Mesenchymal stem cell (in vitro differentiated cells and primary cell): ENCODE data around the gene BUD23.
A peak's percentile ranks its signal among the peaks of the same experiment; 100 is the strongest.

Source experiments
- DNase-seq: peaks from one replicate; pipeline ENCODE4 v3.0.0-alpha.2; 2013
- H2AFZ ChIP-seq: one replicate; pipeline ENCODE4 v1.6.1; 2013; ENCODE audit warnings: low read depth, mild to moderate bottlenecking, control low read depth, inconsistent platforms, low read length, moderate library complexity
- H2AK5ac ChIP-seq: 2 replicates; pipeline ENCODE4 v1.6.1; 2013; ENCODE audit warnings: low read length, moderate library complexity, mild to moderate bottlenecking, inconsistent platforms; ENCODE audit not compliant: severe bottlenecking
- H2BK120ac ChIP-seq: one replicate; pipeline ENCODE4 v1.6.1; 2013; ENCODE audit warnings: low read depth, mild to moderate bottlenecking, inconsistent platforms, low read length, moderate library complexity
- H2BK12ac ChIP-seq, 2 experiments: one replicate each; pipeline ENCODE4 v1.6.1; 2013; ENCODE audit warnings: inconsistent platforms in 2 of 2, low read length in 2 of 2, mild to moderate bottlenecking in 2 of 2, moderate library complexity in 2 of 2, control low read depth in 1 of 2
- H2BK15ac ChIP-seq: one replicate; pipeline ENCODE4 v1.6.1; 2013; ENCODE audit warnings: mild to moderate bottlenecking, low read depth, inconsistent platforms; ENCODE audit not compliant: poor library complexity, severe bottlenecking
- H2BK5ac ChIP-seq: 2 replicates; pipeline ENCODE4 v1.6.1; 2013; ENCODE audit warnings: low read depth, mild to moderate bottlenecking, low read length, control low read depth, inconsistent platforms; ENCODE audit not compliant: poor library complexity, severe bottlenecking
- H3K14ac ChIP-seq, 2 experiments: one replicate each; pipeline ENCODE4 v1.6.1; 2013; ENCODE audit warnings: inconsistent platforms in 2 of 2, low read length in 2 of 2, control low read depth in 1 of 2, mild to moderate bottlenecking in 1 of 2, moderate library complexity in 1 of 2
- H3K18ac ChIP-seq, 2 experiments: one replicate each; pipeline ENCODE4 v1.6.1; 2013; ENCODE audit warnings: inconsistent platforms in 2 of 2, low read length in 2 of 2, control low read depth in 1 of 2, low read depth in 1 of 2, mild to moderate bottlenecking in 1 of 2
- H3K23ac ChIP-seq, 2 experiments: one replicate each; pipeline ENCODE4 v1.6.1; 2013; ENCODE audit warnings: inconsistent platforms in 2 of 2, low read length in 2 of 2, mild to moderate bottlenecking in 2 of 2, moderate library complexity in 2 of 2, control low read depth in 1 of 2
- H3K27ac ChIP-seq: 2 replicates; pipeline ENCODE4 v1.5.1; 2013; ENCODE audit warnings: mild to moderate bottlenecking, moderate library complexity, low read length, control low read depth, inconsistent platforms; ENCODE audit not compliant: poor library complexity, severe bottlenecking
- H3K27me3 ChIP-seq, 2 experiments: 2 replicates each; pipeline versions ENCODE4 v1.6.1 to v1.7.0; 2013; ENCODE audit warnings: low read length in 2 of 2, mild to moderate bottlenecking in 2 of 2, moderate library complexity in 2 of 2, control low read depth in 1 of 2, inconsistent platforms in 1 of 2; ENCODE audit not compliant: control insufficient read depth in 1 of 2, insufficient read depth in 1 of 2
- H3K36me3 ChIP-seq, 2 experiments: 2 replicates each; pipeline versions ENCODE4 v1.6.1 to v1.7.0; 2013; ENCODE audit warnings: low read length in 2 of 2, control low read depth in 1 of 2, inconsistent platforms in 1 of 2, low read depth in 1 of 2, mild to moderate bottlenecking in 1 of 2; ENCODE audit not compliant: insufficient read depth in 2 of 2, control insufficient read depth in 1 of 2
- H3K4ac ChIP-seq, 2 experiments: one replicate each; pipeline ENCODE4 v1.6.1; 2013; ENCODE audit warnings: inconsistent platforms in 2 of 2, low read length in 2 of 2, mild to moderate bottlenecking in 2 of 2, moderate library complexity in 2 of 2, control low read depth in 1 of 2, low read depth in 1 of 2
- H3K4me1 ChIP-seq: 2 replicates; pipeline ENCODE4 v1.6.1; 2013; ENCODE audit warnings: low read depth, low read length, control low read depth; ENCODE audit not compliant: control insufficient read depth, insufficient read depth
- H3K4me2 ChIP-seq: 2 replicates; pipeline ENCODE4 v1.6.1; 2013; ENCODE audit warnings: low read length, mild to moderate bottlenecking, inconsistent platforms; ENCODE audit not compliant: poor library complexity, severe bottlenecking
- H3K4me3 ChIP-seq, 2 experiments: 2 replicates each; pipeline versions ENCODE4 v1.5.1 to v1.7.0; 2013; ENCODE audit warnings: low read length in 2 of 2, mild to moderate bottlenecking in 2 of 2, control low read depth in 1 of 2, low read depth in 1 of 2; ENCODE audit not compliant: insufficient read depth in 1 of 2
- H3K79me1 ChIP-seq: replicated peaks from 2 replicates; pipeline ENCODE4 v1.6.1; 2013; ENCODE audit warnings: mild to moderate bottlenecking, control low read depth, low read length, inconsistent platforms; ENCODE audit not compliant: poor library complexity, severe bottlenecking
- H3K9ac ChIP-seq: 2 replicates; pipeline ENCODE4 v1.7.0; 2013; ENCODE audit warnings: mild to moderate bottlenecking, low read length, moderate library complexity
- H3K9me3 ChIP-seq: 2 replicates; pipeline ENCODE4 v1.7.0; 2013; ENCODE audit warnings: mild to moderate bottlenecking, low read length; ENCODE audit not compliant: control insufficient read depth
- H4K8ac ChIP-seq: one replicate; pipeline ENCODE4 v1.6.1; 2013; ENCODE audit warnings: inconsistent platforms, mild to moderate bottlenecking, low read length, moderate library complexity
- H4K91ac ChIP-seq: one replicate; pipeline ENCODE4 v1.6.1; 2013; ENCODE audit warnings: mild to moderate bottlenecking, low read length, inconsistent platforms
- WGBS: methylation state at CpG from one replicate; pipeline ENCODE4 v1.1.7; 2013; ENCODE audit warnings: mixed read lengths; 5-methylcytosine and 5-hydroxymethylcytosine counted together

BUD23 gene

GRCh38 chr7:73678862-73679261 lies 4.5 kb upstream of the BUD23 start:
- Histone ChIP-seq H3K27ac (no peak overlapping the region), H3K9ac (no peak overlapping the region), H3K4me2 (no peak overlapping the region), H3K4me1 (peaks cover 19% of the 10 kb centered on the region), H2AK5ac (no peak overlapping the region), H3K79me1 (peaks cover 34% of the 10 kb centered on the region), H4K91ac (no peak overlapping the region), H2BK120ac (no peak overlapping the region), H2BK5ac (no peak overlapping the region), H3K4ac (no peak overlapping the region), H2BK12ac (no peak overlapping the region), H3K27me3 (no peaks in the 10 kb centered on the region), H3K9me3 (no peaks in the 10 kb centered on the region), H3K23ac (no peak overlapping the region), H3K4me3 (no peak overlapping the region), H3K14ac (no peak overlapping the region), H2BK15ac (no peak overlapping the region), H3K18ac (no peak overlapping the region), H4K8ac (no peak overlapping the region), H3K36me3 (peaks cover 19 to 26% of the 10 kb centered on the region in 2 experiments), H2AFZ (no peak overlapping the region)
- DNase-seq, result no peak
- 97% methylated on average over 6 of the region's 6 CpGs for WGBS

DNA sequence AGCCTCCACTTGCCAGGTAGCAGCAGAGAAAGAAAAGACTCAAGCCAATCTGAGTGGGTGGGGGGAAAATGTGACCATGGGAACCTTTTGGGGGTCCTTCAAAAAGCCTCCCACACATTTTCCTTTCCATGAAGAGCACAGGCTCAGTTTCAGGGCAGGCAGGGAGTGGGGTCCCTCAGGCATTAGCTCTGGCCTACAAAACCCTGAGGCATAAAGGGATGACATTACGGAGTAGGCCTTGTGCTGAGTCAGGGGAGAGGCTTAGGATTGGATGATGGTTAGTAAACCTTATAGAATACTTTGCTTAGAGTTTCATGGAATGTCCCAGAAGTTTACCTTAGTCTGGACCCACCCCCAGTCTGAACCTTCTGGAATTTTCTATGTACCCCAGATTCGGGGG lies 3.7 kb upstream of the BUD23 start:
- Histone ChIP-seq H2BK5ac (no peak overlapping the region), H2BK120ac (no peak overlapping the region)
- DNase-seq, result no peak

GRCh38 chr7:73680501-73680900 lies 2.9 kb upstream of the BUD23 start:
- peaks cover 32% of the 10 kb centered on the region for H3K4me1 ChIP-seq
- H3K18ac ChIP-seq, result no peak overlapping the region
- H2AFZ ChIP-seq, result no peak overlapping the region
- H2BK5ac ChIP-seq, result no peak overlapping the region
- H3K4ac ChIP-seq, result no peak overlapping the region
- H4K91ac ChIP-seq, result no peak overlapping the region
- no peak overlapping the region for H4K8ac ChIP-seq
- no peaks in the 10 kb centered on the region for H3K27me3 ChIP-seq
- H2BK120ac ChIP-seq, result no peak overlapping the region
- no peak overlapping the region for H3K4me2 ChIP-seq
- H3K4me3 ChIP-seq, result no peak overlapping the region
- peak overlapping the region; percentile 33 for H3K9ac ChIP-seq
- H3K23ac ChIP-seq, result no peak overlapping the region
- no peak overlapping the region for H2BK15ac ChIP-seq
- no peak for DNase-seq
- H3K36me3 ChIP-seq, result peaks cover 22 to 26% of the 10 kb centered on the region in 2 experiments
- 95% methylated on average over 7 of the region's 7 CpGs for WGBS
- no peak overlapping the region for H2BK12ac ChIP-seq
- H3K9me3 ChIP-seq, result no peaks in the 10 kb centered on the region
- no peak overlapping the region for H3K14ac ChIP-seq
- H3K79me1 ChIP-seq, result peaks cover 40% of the 10 kb centered on the region
- H2AK5ac ChIP-seq, result no peak overlapping the region
- H3K27ac ChIP-seq, result no peak overlapping the region

More for the DNA sequence above, 3.7 kb upstream of the BUD23 start:
- H3K79me1 ChIP-seq, result peaks cover 35% of the 10 kb centered on the region
- no peak overlapping the region for H2BK15ac ChIP-seq
- no peak overlapping the region for H3K23ac ChIP-seq
- no peak overlapping the region for H3K4me3 ChIP-seq
- peak overlapping the region; percentile 33 for H3K9ac ChIP-seq
- no peaks in the 10 kb centered on the region for H3K27me3 ChIP-seq
- no peak overlapping the region for H3K18ac ChIP-seq
- H3K9me3 ChIP-seq, result no peaks in the 10 kb centered on the region
- H2AFZ ChIP-seq, result no peak overlapping the region
- no peak overlapping the region for H2AK5ac ChIP-seq
- H4K91ac ChIP-seq, result no peak overlapping the region
- H3K4me2 ChIP-seq, result no peak overlapping the region
- 100% methylated on average over 2 of the region's 2 CpGs for WGBS
- H3K4ac ChIP-seq, result no peak overlapping the region
- H3K4me1 ChIP-seq, result peaks cover 26% of the 10 kb centered on the region
- H3K27ac ChIP-seq, result no peak overlapping the region
- peaks cover 19 to 26% of the 10 kb centered on the region in 2 experiments for H3K36me3 ChIP-seq
- no peak overlapping the region for H3K14ac ChIP-seq
- H2BK12ac ChIP-seq, result no peak overlapping the region
- no peak overlapping the region for H4K8ac ChIP-seq

DNA sequence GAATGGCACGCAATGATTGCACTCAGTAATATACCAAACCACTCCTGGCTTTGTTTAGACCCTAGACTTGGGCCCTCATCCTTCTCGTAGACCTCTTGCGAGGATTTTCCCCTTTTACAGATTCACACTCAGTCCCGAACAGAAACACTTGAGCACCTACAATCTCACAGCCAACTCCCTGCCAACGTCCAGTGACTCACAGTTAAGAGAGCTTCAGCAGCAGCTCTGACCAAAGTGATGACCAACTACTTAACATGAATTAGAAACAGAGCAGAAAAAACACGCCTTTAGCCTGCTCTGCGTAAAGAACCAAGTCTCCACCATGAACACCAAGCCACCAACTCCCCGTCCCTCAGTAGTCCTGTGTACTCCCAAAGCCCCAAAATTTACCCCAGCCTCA lies 2.4 kb upstream of the BUD23 start:
- H2BK15ac ChIP-seq, result no peak overlapping the region
- H2AFZ ChIP-seq, result no peak overlapping the region
- H3K23ac ChIP-seq, result no peak overlapping the region
- peaks cover 23 to 26% of the 10 kb centered on the region in 2 experiments for H3K36me3 ChIP-seq
- WGBS, result 74% methylated on average over 8 of the region's 8 CpGs
- no peak overlapping the region for H4K8ac ChIP-seq
- H3K18ac ChIP-seq, result no peak overlapping the region
- H2BK12ac ChIP-seq, result no peak overlapping the region
- H2BK120ac ChIP-seq, result no peak overlapping the region
- peaks cover 32% of the 10 kb centered on the region for H3K4me1 ChIP-seq
- H3K4me2 ChIP-seq, result peak overlapping the region; percentile 42
- no peak overlapping the region for H3K4ac ChIP-seq
- H3K4me3 ChIP-seq, result peak overlapping the region in 1 of 2 experiments; percentile 96
- H3K79me1 ChIP-seq, result peaks cover 42% of the 10 kb centered on the region
- no peak overlapping the region for H3K14ac ChIP-seq
- no peaks in the 10 kb centered on the region for H3K27me3 ChIP-seq
- H3K9ac ChIP-seq, result peak overlapping the region; percentile 98
- no peaks in the 10 kb centered on the region for H3K9me3 ChIP-seq
- H4K91ac ChIP-seq, result no peak overlapping the region
- peak; percentile 14 for DNase-seq
- no peak overlapping the region for H2BK5ac ChIP-seq
- H2AK5ac ChIP-seq, result no peak overlapping the region
- H3K27ac ChIP-seq, result no peak overlapping the region
